Cardiac fibroblast (primary cell): ENCODE data around the gene CYB5A.

Experiments
- DNase-seq, 2 donors: peaks; one replicate each; pipeline versions ENCODE4 v3.0.0 to v3.0.0-alpha.2; 2010; ENCODE audit warnings: low read depth in 2 of 2
- H3K4me3 ChIP-seq, 2 donors: replicated peaks in 1 of 2; 1 replicate in 1 of 2; 2 replicates in 1 of 2; pipeline ENCODE4 v1.5.1; 2011; ENCODE audit warnings: low read depth in 2 of 2, low read length in 2 of 2, mild to moderate bottlenecking in 2 of 2, moderate library complexity in 1 of 2
- TF ChIP-seq, protein P1 (sequence below): IDR thresholded peaks from one replicate; pipeline ENCODE4 v1.5.1; 2011; ENCODE audit warnings: low read depth, mild to moderate bottlenecking, low read length, inconsistent platforms

Gene CYB5A

DNA sequence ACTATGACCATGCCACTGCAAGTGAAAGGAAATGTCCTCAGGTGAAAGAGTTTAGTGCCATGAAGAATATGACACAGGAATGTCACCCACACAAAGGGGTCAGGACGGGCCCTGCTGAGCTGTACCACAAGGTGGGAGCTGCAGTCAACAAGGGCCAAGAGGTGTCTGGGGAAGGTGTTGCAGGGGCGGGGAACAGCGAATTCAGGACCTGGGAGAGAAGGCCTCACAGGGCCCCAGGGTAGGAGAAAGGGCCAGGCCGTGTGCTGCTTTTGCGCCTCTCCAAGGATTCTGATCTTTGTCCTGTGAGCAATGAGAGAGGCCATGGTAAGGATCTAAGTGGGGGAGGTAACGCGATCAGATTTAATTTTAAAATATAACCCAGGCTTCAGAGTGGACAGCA is 23.6 kb downstream of the CYB5A start:
- DNase-seq = no peak
- H3K4me3 ChIP-seq = no peak overlapping the region
- TF ChIP-seq, protein P1, sequence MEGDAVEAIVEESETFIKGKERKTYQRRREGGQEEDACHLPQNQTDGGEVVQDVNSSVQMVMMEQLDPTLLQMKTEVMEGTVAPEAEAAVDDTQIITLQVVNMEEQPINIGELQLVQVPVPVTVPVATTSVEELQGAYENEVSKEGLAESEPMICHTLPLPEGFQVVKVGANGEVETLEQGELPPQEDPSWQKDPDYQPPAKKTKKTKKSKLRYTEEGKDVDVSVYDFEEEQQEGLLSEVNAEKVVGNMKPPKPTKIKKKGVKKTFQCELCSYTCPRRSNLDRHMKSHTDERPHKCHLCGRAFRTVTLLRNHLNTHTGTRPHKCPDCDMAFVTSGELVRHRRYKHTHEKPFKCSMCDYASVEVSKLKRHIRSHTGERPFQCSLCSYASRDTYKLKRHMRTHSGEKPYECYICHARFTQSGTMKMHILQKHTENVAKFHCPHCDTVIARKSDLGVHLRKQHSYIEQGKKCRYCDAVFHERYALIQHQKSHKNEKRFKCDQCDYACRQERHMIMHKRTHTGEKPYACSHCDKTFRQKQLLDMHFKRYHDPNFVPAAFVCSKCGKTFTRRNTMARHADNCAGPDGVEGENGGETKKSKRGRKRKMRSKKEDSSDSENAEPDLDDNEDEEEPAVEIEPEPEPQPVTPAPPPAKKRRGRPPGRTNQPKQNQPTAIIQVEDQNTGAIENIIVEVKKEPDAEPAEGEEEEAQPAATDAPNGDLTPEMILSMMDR = no peak

DNA sequence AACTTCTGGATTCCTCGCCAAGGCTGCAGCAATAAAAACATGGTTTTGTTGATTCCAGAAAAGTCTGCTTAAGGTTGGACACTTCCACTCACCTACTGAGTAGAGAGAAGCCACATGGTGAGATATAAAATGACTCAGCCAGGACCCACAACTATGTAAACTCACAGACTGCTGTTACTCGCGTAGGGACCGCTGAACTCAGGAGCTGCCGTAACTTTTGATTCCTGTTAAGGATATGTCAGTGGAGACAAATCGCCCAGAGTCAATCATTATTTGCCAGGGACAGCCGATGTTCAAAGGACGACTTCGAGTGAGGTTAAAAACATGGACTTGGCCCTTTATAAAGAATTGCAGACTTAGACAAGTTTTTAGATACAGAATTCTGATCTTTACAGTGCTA is 25.6 kb downstream of the CYB5A start:
- TF ChIP-seq, protein P1 = no peak
- peak in 1 of 2 donors; percentile 33 for DNase-seq

DNA sequence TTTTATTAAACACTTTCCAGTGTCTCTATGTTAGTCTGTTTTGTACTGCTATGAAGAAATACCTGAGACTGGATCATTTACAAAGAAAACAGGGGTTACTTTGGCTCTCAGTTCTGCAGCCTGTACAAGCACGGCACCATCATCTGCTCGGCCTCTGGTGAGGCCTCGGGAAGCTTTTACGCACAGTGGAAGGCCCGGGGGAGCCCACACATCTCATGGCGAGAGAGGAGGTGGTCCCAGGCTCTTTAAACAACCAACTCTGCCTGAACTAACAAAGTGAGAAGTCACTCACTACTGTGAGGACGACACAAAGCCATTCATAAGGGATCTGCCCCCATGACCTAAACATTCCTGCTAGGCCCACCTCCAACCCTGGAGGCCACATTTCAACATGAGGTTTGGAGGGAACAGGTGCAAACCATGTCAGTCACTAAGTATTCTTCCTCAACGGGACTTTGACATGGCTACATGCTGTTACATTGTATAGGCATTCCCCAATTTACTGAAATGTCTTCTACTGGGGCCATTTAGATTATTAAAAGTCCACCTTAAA is 26.1 kb downstream of the CYB5A start:
- no peak for DNase-seq
- TF ChIP-seq, protein P1 = no peak
- H3K4me3 ChIP-seq = no peak overlapping the region

More for the DNA sequence above, 25.6 kb downstream of the CYB5A start:
- no peak overlapping the region for H3K4me3 ChIP-seq

DNA sequence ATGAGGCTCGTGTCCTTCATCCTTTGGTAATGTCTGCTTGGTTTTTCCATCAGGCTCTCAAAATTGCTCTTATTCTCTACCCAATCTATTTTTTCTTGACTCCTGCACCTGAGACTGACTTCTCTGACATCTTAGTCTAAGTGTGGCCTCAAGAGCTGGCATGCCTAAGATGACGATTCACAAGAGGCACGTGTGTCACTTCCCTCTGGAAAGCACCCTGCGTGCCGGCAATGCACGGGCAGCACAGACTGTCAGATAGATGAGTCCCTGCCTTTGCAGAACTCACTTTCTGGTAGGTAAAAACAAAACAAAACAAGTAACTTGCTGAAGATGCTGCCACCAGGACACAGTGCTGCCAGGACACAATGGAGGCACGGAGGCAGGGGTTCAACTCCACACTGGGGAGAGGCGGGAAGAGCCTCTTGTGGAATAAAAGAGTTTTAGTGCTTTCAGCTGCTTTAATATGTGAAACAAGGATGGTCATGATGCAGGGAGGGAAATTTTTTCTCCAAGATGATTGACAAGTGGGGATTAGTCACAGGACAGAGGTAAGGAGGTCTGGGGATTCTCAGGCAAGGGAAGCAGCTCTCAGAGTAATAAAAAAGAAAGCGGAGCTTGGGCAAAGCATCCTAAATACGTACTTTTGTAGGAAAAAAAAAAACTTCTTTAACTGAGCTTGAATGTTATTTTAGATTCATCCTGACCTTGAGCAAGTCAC is 27.3 kb downstream of the CYB5A start:
- H3K4me3 ChIP-seq = no peak overlapping the region
- TF ChIP-seq, protein P1 = no peak
- no peak for DNase-seq

DNA sequence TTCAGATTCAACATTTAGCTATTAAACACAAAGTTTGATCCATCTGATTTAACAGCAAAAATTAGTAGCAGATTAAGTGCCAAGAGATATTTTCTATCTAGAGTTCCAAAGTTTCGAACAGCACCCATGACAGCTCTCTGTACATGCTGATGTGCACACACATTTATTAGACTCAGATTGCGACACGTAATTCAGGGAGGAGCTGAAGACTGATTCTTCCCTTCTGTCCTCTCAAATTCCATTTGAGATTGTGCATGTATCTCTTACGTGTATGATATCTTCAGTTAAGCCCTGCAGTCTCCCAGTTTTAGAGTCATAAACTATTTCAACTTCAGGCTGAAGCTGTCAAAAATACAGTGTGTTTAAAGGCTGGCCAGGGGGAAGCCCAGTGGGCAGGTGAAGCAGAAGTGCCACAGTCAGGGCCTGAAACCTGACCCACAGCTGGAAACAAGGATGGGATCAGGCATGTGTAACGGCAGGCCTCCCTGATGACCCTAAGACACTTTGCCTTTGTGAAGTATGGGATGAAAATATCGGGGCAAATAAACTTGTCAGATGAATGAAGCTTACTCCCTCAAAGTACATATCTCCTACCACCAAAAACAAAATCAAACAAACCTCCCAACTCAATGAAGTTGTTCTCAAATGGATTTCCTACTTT is 30.6 kb downstream of the CYB5A start:
- TF ChIP-seq, protein P1 = no peak
- no peak overlapping the region for H3K4me3 ChIP-seq
- DNase-seq = peak in 1 of 2 donors; percentile 34

DNA sequence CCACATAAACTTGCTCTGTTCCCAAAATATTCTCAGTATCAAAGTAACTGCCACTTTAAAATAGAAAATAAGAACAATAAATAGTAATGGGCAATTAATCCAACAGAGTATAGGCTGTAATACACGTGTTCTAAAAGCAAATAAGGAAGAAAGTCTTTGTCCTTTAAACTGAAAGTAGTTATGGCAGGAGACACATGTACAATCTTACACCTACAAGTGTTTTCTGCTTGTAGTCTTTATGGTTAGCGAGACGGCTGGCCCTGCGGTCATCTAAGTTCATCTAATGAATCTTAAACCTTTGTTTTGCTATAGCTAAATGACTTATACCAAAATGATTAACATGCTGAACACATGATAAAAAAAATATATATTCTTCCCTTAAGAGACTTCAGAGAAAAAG is 32.4 kb downstream of the CYB5A start:
- no peak overlapping the region for H3K4me3 ChIP-seq
- TF ChIP-seq, protein P1 = no peak
- DNase-seq = no peak
